Prostate gland (tissue), 2 donors: ENCODE results near the gene GNB1.

Experiments
- CTCF ChIP-seq, 4 experiments: fragments of 200-600 bp in 2 of 4; fragments of 450-650 bp in 2 of 4; sonication (generic) in 2 of 4; IDR thresholded peaks; 1 replicate in 3 of 4; 2 replicates in 1 of 4; pipeline ENCODE4 v1.5.1; 2016 to 2019; ENCODE audit warnings: antibody characterized with exemption in 4 of 4, mild to moderate bottlenecking in 2 of 4, moderate library complexity in 2 of 4
- POLR2A ChIP-seq: fragments of 450-650 bp; IDR thresholded peaks from one replicate; pipeline ENCODE4 v1.6.1; 2016; ENCODE audit warnings: antibody characterized with exemption, mild to moderate bottlenecking
- POLR2AphosphoS5 ChIP-seq: sonication (generic); formaldehyde crosslinking; IDR thresholded peaks from one replicate; pipeline ENCODE4 v1.6.1; 2017; ENCODE audit warnings: antibody characterized with exemption

- no peak for TF ChIP-seq CTCF (IDR thresholded peaks at IDR 0.05)
- no peak for TF ChIP-seq POLR2A
- TF ChIP-seq POLR2AphosphoS5, result no peak
Observed at GRCh38 chr1:1879942-1880341, 10.9 kb downstream of the GNB1 start.
